ENCODE measurements around the gene SPECC1. TPM values are rescaled to one million over a fixed set of nuclear protein-coding genes. Genes with fewer than 3 reads are reported as not detected.

Gene SPECC1
- total RNA-seq, 1 experiment from 2014 or later = 103 TPM

- peaks cover 45% of the 10 kb centered on the region for H3K36me3 Mint-ChIP-seq
- CTCF ChIA-PET = interaction anchor here (0.6 kb wide), 1 partner anchor 106 kb away, joined by 3 read pairs; no protein-coding TSS in a partner anchor
- POLR2A ChIA-PET = interaction anchor here (1.3 kb wide), 1 partner anchor 71 kb away, joined by 3 read pairs; no protein-coding TSS in a partner anchor
- DNase-seq (ENCODE audit: low spot score) (no peak), ATAC-seq (no peak)
- TF ChIP-seq ZMAT4 (CRISPR knock-in tag; IDR thresholded peaks at IDR 0.05) (no peak), ZNF512 (CRISPR knock-in tag; IDR thresholded peaks at IDR 0.05; ENCODE audit: borderline replicate concordance) (no peak), TCF7 (CRISPR knock-in tag; IDR thresholded peaks at IDR 0.05; ENCODE audit: low read depth) (no peak)
- TF ChIP-seq, protein P1, sequence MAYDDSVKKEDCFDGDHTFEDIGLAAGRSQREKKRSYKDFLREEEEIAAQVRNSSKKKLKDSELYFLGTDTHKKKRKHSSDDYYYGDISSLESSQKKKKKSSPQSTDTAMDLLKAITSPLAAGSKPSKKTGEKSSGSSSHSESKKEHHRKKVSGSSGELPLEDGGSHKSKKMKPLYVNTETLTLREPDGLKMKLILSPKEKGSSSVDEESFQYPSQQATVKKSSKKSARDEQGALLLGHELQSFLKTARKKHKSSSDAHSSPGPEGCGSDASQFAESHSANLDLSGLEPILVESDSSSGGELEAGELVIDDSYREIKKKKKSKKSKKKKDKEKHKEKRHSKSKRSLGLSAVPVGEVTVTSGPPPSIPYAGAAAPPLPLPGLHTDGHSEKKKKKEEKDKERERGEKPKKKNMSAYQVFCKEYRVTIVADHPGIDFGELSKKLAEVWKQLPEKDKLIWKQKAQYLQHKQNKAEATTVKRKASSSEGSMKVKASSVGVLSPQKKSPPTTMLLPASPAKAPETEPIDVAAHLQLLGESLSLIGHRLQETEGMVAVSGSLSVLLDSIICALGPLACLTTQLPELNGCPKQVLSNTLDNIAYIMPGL (CRISPR knock-in tag; IDR thresholded peaks at IDR 0.05) = no peak
- peaks cover 57% of the 10 kb centered on the region for H3K4me1 Mint-ChIP-seq
- no peaks in the 10 kb centered on the region for H3K9me3 Mint-ChIP-seq
- no peaks in the 10 kb centered on the region for H3K27me3 Mint-ChIP-seq (ENCODE audit: low read depth)
- H3K27ac Mint-ChIP-seq = no peak overlapping the region
- H3K4me3 Mint-ChIP-seq = no peak overlapping the region
Observed at GRCh38 chr17:20228410-20228809, 219.3 kb downstream of the SPECC1 start.

DNA sequence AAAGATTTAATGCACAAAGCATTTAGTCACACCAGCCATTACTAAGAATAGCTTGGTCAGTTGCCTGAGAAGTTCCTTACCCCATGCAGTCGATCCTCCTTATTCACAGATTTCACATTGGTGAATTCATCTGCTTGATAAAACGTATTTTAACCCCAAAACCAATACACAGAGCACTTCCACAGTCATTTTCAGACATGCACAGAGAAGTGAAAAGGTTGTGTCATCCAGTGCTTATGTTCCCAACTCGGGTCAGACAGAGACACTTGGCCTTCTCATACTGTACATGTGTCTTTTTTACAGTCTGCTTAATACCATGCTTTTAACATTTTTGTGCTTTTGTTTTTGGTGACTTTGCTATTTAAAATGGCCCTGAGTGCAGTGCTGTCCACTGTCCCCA, 219.7 kb downstream of the SPECC1 start:
- peaks cover 54% of the 10 kb centered on the region for H3K4me1 Mint-ChIP-seq
- no peaks in the 10 kb centered on the region for H3K27me3 Mint-ChIP-seq (ENCODE audit: low read depth)
- no peak overlapping the region for H3K27ac Mint-ChIP-seq
- POLR2A ChIA-PET = no interaction called here
- peaks cover 48% of the 10 kb centered on the region for H3K36me3 Mint-ChIP-seq
- ATAC-seq (no peak), DNase-seq (ENCODE audit: low spot score) (no peak)
- no peak overlapping the region for H3K4me3 Mint-ChIP-seq
- CTCF ChIA-PET = no interaction called here
- no peaks in the 10 kb centered on the region for H3K9me3 Mint-ChIP-seq
- TF ChIP-seq ZNF121 (CRISPR knock-in tag; IDR thresholded peaks at IDR 0.05) (no peak), ZBTB43 (CRISPR knock-in tag; IDR thresholded peaks at IDR 0.05) (no peak), USF1 (CRISPR knock-in tag; IDR thresholded peaks at IDR 0.05) (no peak), ATF2 (CRISPR knock-in tag; IDR thresholded peaks at IDR 0.05; ENCODE audit: borderline replicate concordance, low read depth) (no peak), JAZF1 (CRISPR knock-in tag; IDR thresholded peaks at IDR 0.05) (no peak), ZMAT4 (CRISPR knock-in tag; IDR thresholded peaks at IDR 0.05) (no peak), SP1 (CRISPR knock-in tag; conservative IDR thresholded peaks at IDR 0.05) (no peak), ZNF219 (CRISPR knock-in tag; IDR thresholded peaks at IDR 0.05; ENCODE audit: borderline replicate concordance) (no peak), KAT7 (CRISPR knock-in tag; IDR thresholded peaks at IDR 0.05; ENCODE audit: borderline replicate concordance) (no peak)
- TF ChIP-seq, protein P2, sequence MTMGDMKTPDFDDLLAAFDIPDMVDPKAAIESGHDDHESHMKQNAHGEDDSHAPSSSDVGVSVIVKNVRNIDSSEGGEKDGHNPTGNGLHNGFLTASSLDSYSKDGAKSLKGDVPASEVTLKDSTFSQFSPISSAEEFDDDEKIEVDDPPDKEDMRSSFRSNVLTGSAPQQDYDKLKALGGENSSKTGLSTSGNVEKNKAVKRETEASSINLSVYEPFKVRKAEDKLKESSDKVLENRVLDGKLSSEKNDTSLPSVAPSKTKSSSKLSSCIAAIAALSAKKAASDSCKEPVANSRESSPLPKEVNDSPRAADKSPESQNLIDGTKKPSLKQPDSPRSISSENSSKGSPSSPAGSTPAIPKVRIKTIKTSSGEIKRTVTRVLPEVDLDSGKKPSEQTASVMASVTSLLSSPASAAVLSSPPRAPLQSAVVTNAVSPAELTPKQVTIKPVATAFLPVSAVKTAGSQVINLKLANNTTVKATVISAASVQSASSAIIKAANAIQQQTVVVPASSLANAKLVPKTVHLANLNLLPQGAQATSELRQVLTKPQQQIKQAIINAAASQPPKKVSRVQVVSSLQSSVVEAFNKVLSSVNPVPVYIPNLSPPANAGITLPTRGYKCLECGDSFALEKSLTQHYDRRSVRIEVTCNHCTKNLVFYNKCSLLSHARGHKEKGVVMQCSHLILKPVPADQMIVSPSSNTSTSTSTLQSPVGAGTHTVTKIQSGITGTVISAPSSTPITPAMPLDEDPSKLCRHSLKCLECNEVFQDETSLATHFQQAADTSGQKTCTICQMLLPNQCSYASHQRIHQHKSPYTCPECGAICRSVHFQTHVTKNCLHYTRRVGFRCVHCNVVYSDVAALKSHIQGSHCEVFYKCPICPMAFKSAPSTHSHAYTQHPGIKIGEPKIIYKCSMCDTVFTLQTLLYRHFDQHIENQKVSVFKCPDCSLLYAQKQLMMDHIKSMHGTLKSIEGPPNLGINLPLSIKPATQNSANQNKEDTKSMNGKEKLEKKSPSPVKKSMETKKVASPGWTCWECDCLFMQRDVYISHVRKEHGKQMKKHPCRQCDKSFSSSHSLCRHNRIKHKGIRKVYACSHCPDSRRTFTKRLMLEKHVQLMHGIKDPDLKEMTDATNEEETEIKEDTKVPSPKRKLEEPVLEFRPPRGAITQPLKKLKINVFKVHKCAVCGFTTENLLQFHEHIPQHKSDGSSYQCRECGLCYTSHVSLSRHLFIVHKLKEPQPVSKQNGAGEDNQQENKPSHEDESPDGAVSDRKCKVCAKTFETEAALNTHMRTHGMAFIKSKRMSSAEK (CRISPR knock-in tag; IDR thresholded peaks at IDR 0.05; ENCODE audit: borderline replicate concordance) = no peak
- TF ChIP-seq, protein P3, sequence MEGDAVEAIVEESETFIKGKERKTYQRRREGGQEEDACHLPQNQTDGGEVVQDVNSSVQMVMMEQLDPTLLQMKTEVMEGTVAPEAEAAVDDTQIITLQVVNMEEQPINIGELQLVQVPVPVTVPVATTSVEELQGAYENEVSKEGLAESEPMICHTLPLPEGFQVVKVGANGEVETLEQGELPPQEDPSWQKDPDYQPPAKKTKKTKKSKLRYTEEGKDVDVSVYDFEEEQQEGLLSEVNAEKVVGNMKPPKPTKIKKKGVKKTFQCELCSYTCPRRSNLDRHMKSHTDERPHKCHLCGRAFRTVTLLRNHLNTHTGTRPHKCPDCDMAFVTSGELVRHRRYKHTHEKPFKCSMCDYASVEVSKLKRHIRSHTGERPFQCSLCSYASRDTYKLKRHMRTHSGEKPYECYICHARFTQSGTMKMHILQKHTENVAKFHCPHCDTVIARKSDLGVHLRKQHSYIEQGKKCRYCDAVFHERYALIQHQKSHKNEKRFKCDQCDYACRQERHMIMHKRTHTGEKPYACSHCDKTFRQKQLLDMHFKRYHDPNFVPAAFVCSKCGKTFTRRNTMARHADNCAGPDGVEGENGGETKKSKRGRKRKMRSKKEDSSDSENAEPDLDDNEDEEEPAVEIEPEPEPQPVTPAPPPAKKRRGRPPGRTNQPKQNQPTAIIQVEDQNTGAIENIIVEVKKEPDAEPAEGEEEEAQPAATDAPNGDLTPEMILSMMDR (IDR thresholded peaks at IDR 0.05) = no peak
- TF ChIP-seq, protein P4, sequence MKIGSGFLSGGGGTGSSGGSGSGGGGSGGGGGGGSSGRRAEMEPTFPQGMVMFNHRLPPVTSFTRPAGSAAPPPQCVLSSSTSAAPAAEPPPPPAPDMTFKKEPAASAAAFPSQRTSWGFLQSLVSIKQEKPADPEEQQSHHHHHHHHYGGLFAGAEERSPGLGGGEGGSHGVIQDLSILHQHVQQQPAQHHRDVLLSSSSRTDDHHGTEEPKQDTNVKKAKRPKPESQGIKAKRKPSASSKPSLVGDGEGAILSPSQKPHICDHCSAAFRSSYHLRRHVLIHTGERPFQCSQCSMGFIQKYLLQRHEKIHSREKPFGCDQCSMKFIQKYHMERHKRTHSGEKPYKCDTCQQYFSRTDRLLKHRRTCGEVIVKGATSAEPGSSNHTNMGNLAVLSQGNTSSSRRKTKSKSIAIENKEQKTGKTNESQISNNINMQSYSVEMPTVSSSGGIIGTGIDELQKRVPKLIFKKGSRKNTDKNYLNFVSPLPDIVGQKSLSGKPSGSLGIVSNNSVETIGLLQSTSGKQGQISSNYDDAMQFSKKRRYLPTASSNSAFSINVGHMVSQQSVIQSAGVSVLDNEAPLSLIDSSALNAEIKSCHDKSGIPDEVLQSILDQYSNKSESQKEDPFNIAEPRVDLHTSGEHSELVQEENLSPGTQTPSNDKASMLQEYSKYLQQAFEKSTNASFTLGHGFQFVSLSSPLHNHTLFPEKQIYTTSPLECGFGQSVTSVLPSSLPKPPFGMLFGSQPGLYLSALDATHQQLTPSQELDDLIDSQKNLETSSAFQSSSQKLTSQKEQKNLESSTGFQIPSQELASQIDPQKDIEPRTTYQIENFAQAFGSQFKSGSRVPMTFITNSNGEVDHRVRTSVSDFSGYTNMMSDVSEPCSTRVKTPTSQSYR (CRISPR knock-in tag; IDR thresholded peaks at IDR 0.05) = no peak
